Stomach (tissue), 9 donors: ENCODE data around the gene SAMD1. TPM values are rescaled to one million over a fixed set of nuclear protein-coding genes. Genes with fewer than 3 reads are reported as not detected.
"Not testable (repeated sequence)": the region's sequence is repeated elsewhere in the genome, so short reads cannot be mapped to it uniquely, and the experiment has no call there.

ENCODE experiments used
- DNase-seq, 2 donors: peaks; one replicate each; pipeline versions ENCODE4 v3.0.0 to v3.0.0-alpha.2; 2013 to 2019
- H3K27ac ChIP-seq, 5 donors: fragments of 200-600 bp in 4 of 5; sonication (generic) in 4 of 5; one replicate each; pipeline ENCODE4 v1.5.1; 2013 to 2019; ENCODE audit warnings: mild to moderate bottlenecking in 1 of 5, moderate library complexity in 1 of 5
- H3K27me3 ChIP-seq, 3 donors: fragments of 200-600 bp; sonication (generic); one replicate each; pipeline ENCODE4 v1.5.1; 2017 to 2019; ENCODE audit warnings: mixed run types in 1 of 3
- H3K36me3 ChIP-seq, 4 donors: fragments of 200-600 bp; sonication (generic); 1 replicate in 3 of 4; 2 replicates in 1 of 4; pipeline ENCODE4 v1.5.1; 2016 to 2019
- H3K4me1 ChIP-seq, 4 donors: fragments of 200-600 bp; sonication (generic); one replicate each; pipeline ENCODE4 v1.5.1; 2016 to 2019
- H3K4me3 ChIP-seq, 4 donors: fragments of 200-600 bp; sonication (generic) in 3 of 4; one replicate each; pipeline ENCODE4 v1.5.1; 2016 to 2019; ENCODE audit warnings: mild to moderate bottlenecking in 1 of 4
- H3K9me3 ChIP-seq, 4 donors: fragments of 200-600 bp; sonication (generic); one replicate each; pipeline ENCODE4 v1.5.1; 2016 to 2019
- CTCF ChIP-seq, 7 experiments: fragments of 450-650 bp in 4 of 7; fragments of 200-600 bp in 3 of 7; sonication (generic) in 3 of 7; IDR thresholded peaks; one replicate each; pipeline ENCODE4 v1.5.1; 2016 to 2019; ENCODE audit warnings: antibody characterized with exemption in 7 of 7, control low read depth in 2 of 7, mild to moderate bottlenecking in 1 of 7
- EP300 ChIP-seq: sonication (generic); formaldehyde crosslinking; IDR thresholded peaks from one replicate; pipeline ENCODE4 v1.6.1; 2017; ENCODE audit warnings: antibody characterized with exemption
- POLR2A ChIP-seq, 4 donors: fragments of 450-650 bp; IDR thresholded peaks; one replicate each; pipeline ENCODE4 v1.6.1; 2016; ENCODE audit warnings: antibody characterized with exemption in 4 of 4, control low read depth in 2 of 4, mild to moderate bottlenecking in 1 of 4, moderate library complexity in 1 of 4
- POLR2AphosphoS5 ChIP-seq, 3 donors: sonication (generic); formaldehyde crosslinking; IDR thresholded peaks; one replicate each; pipeline ENCODE4 v1.6.1; 2016; ENCODE audit warnings: antibody characterized with exemption in 3 of 3
- WGBS, 5 donors: extraction: QIAGEN DNeasy Blood & Tissue Kit in 3 of 5; methylation state at CpG; one replicate each; pipeline versions ENCODE4 v1.1.5 to v1.1.7; 2013 to 2018; 5-methylcytosine and 5-hydroxymethylcytosine counted together
- intact Hi-C: fragments of 100-400 bp; cut with DNase I; formaldehyde crosslinking; loops from one replicate; pipeline ENCODE4 v1.15.1; 2023; ENCODE audit warnings: low total_unique reads
- polyA plus RNA-seq, 3 donors: library from polyadenylated mRNA; stranded (reverse); fragments of 200-250 nt; gene quantifications; one replicate each; pipeline ENCODE4 v1.2.3, GENCODE V29; 2013
- total RNA-seq, 5 donors: library from RNA; depleted of rRNA; stranded (reverse); fragments of >200 nt; gene quantifications; one replicate each; pipeline versions ENCODE4 v1.1.0 to v1.2.3, GENCODE V29; 2014 to 2016
- donor health status: healthy with polysubstance abuse.
- donor health status: Bipolar disorder and iron deficiency.
- donor health status: healthy.

SAMD1 gene
- total and polyA plus RNA-seq, 8 donors = 4.8 to 228 (median 23.5) TPM

- 91 to 97% (median 95%) methylated on average over 9 to 11 of the region's 11 CpGs for WGBS, 5 donors
- Histone ChIP-seq H3K27ac (no peak overlapping the region), H3K36me3 (peaks cover 3 to 38% (median 34%) of the 10 kb centered on the region in 4 donors), H3K4me1 (peaks cover 11 to 20% (median 19%) of the 10 kb centered on the region in 4 donors), H3K9me3 (peaks cover 0 to 7% (median 0%) of the 10 kb centered on the region in 4 donors), H3K4me3 (no peak overlapping the region), H3K27me3 (peaks cover 0 to 25% (median under 1%) of the 10 kb centered on the region in 3 donors)
- no peak for DNase-seq
- intact Hi-C loops = loop anchor here (10.0 kb wide), 1 partner anchor 169 kb away; no protein-coding TSS in a partner anchor
- TF ChIP-seq EP300 = no peak
- TF ChIP-seq POLR2AphosphoS5 (IDR thresholded peaks at IDR 0.05) = no peak
- no peak for TF ChIP-seq POLR2A (IDR thresholded peaks at IDR 0.05)
- no peak for TF ChIP-seq CTCF (IDR thresholded peaks at IDR 0.05)
These were observed 37.1 kb downstream of the SAMD1 start for GRCh38 chr19:14053500-14053899.

- Histone ChIP-seq H3K36me3 (peaks cover 3 to 38% (median 34%) of the 10 kb centered on the region in 4 donors), H3K27ac (no peak overlapping the region), H3K4me1 (peaks cover 6 to 16% (median 14%) of the 10 kb centered on the region in 4 donors), H3K9me3 (peaks cover 0 to 7% (median 0%) of the 10 kb centered on the region in 4 donors), H3K27me3 (peaks cover 0 to 20% (median 0%) of the 10 kb centered on the region in 3 donors), H3K4me3 (no peak overlapping the region)
- intact Hi-C loops = loop anchor here (10.0 kb wide), 1 partner anchor 168 kb away; no protein-coding TSS in a partner anchor
- TF ChIP-seq EP300 = no peak
- no peak for TF ChIP-seq CTCF (IDR thresholded peaks at IDR 0.05)
- TF ChIP-seq POLR2AphosphoS5 (IDR thresholded peaks at IDR 0.05) = no peak
- no peak for TF ChIP-seq POLR2A (IDR thresholded peaks at IDR 0.05)
- no peak for DNase-seq
- WGBS, 5 donors = 89 to 96% (median 95%) methylated on average over 3 of the region's 3 CpGs
These were observed 37.5 kb downstream of the SAMD1 start for GRCh38 chr19:14053032-14053431.

- 72 to 82% (median 78%) methylated on average over 6 of the region's 6 CpGs for WGBS, 5 donors
- Histone ChIP-seq H3K9me3 (peaks cover 0 to 7% (median 0%) of the 10 kb centered on the region in 4 donors), H3K36me3 (peaks cover 3 to 38% (median 34%) of the 10 kb centered on the region in 4 donors), H3K4me1 (peaks cover under 1 to 10% (median 8%) of the 10 kb centered on the region in 4 donors), H3K27me3 (peaks cover 0 to 15% (median 0%) of the 10 kb centered on the region in 3 donors), H3K27ac (no peak overlapping the region), H3K4me3 (no peak overlapping the region)
- intact Hi-C loops = loop anchor here (10.0 kb wide), 1 partner anchor 168 kb away; no protein-coding TSS in a partner anchor
- no peak for TF ChIP-seq CTCF (IDR thresholded peaks at IDR 0.05)
- TF ChIP-seq POLR2A (IDR thresholded peaks at IDR 0.05) = no peak
- no peak for TF ChIP-seq EP300
- no peak for TF ChIP-seq POLR2AphosphoS5 (IDR thresholded peaks at IDR 0.05)
- no peak for DNase-seq
These were observed 38.1 kb downstream of the SAMD1 start for GRCh38 chr19:14052470-14052869.

GRCh38 chr19:14051980-14052379 is 38.6 kb downstream of the SAMD1 start:
- DNase-seq = no peak
- Histone ChIP-seq H3K27ac (no peak overlapping the region), H3K36me3 (peaks cover 3 to 38% (median 34%) of the 10 kb centered on the region in 4 donors), H3K4me1 (peaks cover 0 to 5% (median 3%) of the 10 kb centered on the region in 4 donors), H3K27me3 (peaks cover 0 to 10% (median 0%) of the 10 kb centered on the region in 3 donors), H3K9me3 (peaks cover 0 to 7% (median 0%) of the 10 kb centered on the region in 4 donors), H3K4me3 (no peak overlapping the region)
- WGBS, 5 donors = 64 to 72% (median 71%) methylated on average over 5 to 9 of the region's 9 CpGs
- intact Hi-C loops = loop anchor here (10.0 kb wide), 1 partner anchor 167 kb away; no protein-coding TSS in a partner anchor
- no peak for TF ChIP-seq POLR2A (IDR thresholded peaks at IDR 0.05)
- no peak for TF ChIP-seq EP300
- TF ChIP-seq POLR2AphosphoS5 (IDR thresholded peaks at IDR 0.05) = no peak
- TF ChIP-seq CTCF (IDR thresholded peaks at IDR 0.05) = no peak

- not testable (repeated sequence) for H3K4me3 ChIP-seq, DNase-seq, H3K4me1 ChIP-seq, H3K27ac ChIP-seq, H3K27me3 ChIP-seq, H3K9me3 ChIP-seq
- intact Hi-C loops = loop anchor here (10.0 kb wide), 1 partner anchor 166 kb away; no protein-coding TSS in a partner anchor
- WGBS, 5 donors = 92 to 95% (median 93%) methylated on average over 11 of the region's 11 CpGs
- H3K36me3 ChIP-seq = peaks cover 3 to 38% (median 31%) of the 10 kb centered on the region in 4 donors
These were observed 39.6 kb downstream of the SAMD1 start for GRCh38 chr19:14050961-14051360.
